HL-60/S4 treated with retinoic acid at 250 ng/mL for 4 days and 3 days (cell line): Measurements from ENCODE around the gene BTBD9.

Experiments used
- in situ Hi-C: fragments of 300-500 bp; cut with MboI; formaldehyde crosslinking; loops from 2 replicates; pipeline ENCODE4 v1.7.0; 2022; ENCODE audit warnings: low sequenced_read_pairs

BTBD9 gene

DNA sequence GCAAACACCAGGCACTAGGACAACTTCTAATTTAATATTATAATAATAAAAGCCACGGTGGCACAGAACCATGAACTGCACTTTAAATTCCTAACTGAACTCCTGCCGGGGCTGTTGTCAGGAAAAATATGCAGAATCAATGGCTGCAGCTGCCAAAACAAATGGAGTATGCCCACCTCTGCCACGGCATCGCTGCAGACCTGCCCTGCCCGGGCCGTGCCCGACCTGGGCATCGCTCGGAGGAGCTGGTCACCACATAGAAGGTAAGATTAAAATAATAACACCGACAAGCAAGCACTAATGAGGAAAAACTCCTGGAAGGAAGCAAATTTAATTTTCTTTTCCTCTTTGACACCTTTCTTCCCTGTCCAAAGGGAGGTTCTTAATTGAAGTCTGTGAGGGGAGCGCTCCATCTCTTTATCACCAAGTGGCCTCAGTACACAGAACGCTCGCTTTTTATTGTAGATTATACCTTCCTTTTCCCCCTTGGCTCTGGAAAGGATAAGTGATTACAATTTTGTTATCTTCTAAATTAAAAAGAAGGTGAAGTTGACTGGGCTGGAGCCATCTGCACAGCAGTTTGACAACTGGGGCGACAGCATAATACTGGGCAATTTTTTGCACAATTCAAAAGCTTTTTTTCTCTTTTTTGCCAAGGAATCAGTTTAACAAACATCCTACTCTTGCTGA lies 468.9 kb downstream of the BTBD9 start:
- in situ Hi-C loops = no loop called here

DNA sequence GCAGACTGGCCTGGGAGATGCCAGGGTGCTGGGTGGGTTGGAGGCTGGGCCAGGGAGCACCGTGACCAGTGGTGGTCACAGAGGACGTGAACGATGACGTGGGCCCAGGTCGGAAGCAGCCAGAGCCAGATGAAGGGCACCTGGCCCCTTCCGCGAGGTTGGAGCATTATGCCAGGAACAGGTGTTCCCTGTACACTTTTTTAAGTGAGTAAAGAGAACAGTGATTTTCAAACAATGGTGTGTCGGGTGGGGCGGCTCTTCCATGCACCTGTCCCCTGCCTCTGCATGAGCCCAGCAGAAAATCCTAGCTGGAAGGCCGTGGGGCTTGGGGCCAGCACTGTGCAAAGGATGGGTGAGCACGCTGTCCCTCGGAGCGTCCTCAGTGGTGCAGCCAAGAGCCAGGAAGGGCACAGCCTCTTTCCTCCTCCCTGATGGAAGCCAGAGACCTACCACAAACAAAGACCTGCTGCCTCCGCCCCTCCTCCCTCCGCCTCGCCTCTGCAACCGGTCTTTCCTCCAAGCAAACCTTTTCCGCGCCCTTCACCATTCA lies 469.7 kb downstream of the BTBD9 start:
- in situ Hi-C loops = no loop called here

- in situ Hi-C loops = no loop called here
These were observed 470.3 kb downstream of the BTBD9 start for GRCh38 chr6:38169221-38169976.

DNA sequence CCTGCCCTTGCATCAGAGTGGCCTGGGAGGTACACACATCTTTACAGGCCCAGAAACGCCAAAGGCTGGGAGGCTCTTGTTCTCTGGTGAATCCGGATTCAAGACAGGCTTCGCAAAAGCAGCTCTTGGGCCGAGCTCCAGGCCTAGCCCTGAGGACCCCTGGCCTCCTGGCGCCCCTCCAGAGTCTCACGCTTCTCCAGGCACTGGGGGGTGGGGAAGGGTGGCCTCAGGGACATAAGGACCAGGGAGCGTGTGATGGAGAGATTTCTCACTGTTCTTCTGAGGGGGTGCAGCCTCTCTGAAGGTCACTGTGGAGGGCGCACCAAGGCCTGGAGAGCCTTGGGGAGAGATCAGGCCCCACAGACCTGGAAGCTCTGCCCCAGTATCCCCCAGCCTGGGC lies 471.0 kb downstream of the BTBD9 start:
- in situ Hi-C loops = no loop called here

- in situ Hi-C loops = no loop called here
These were observed 471.6 kb downstream of the BTBD9 start for GRCh38 chr6:38168126-38168525.

DNA sequence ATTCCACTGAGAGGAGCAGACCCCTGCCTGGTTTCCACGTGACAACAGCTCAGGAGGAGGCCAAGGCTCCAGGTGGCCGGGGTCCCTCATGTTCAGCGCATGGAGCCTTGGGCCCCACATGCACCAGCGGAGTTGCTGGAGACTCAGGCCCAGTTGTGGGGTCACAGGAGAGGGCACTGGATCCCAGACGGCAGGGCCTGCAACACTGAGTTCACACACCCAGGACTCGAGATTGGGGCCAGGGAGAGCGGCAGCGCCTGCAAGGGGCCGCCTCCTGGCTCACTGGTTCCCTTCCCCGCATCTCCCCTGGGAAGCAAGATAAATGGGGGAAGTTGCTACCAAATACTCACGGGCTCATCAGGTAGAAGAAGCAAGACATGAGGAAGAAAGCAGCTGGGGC lies 472.1 kb downstream of the BTBD9 start:
- in situ Hi-C loops = no loop called here

DNA sequence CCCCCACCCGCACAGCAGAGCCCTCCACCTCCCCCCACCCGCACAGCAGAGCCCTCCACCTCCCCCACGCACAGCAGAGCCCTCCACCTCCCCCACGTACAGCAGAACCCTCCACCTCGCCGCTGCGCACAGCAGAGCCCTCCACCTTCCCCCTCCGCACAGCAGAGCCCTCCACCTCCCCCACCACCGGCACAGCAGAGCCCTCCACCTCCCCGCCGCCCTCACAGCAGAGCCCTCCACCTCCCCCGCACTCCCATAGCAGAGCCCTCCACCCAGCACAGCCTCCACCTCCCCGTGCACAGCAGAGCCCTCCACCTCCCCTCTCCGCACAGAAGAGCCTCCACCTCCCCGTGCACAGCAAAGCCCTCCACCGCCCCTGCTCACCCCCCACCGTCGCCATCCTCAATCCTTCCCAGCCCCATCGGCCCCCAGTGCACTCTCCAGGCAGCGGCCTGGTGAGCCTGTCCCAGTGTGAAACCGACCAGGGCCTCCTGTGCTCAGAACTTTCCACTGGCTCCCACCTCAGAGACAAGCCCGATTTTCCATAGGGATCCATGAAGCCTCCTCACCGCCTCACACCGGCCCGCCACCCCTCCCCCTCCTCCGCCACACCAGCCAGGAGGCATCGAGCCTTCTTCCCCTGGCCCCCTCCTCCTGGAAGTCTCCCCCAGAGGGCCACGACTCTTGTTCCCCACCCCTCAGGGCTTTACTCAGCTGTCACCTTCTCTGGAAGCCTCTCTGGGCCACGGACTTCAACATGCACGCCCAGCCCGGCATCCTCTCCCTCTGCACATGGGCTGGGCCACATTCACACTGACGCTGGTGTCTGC lies 473.1 kb downstream of the BTBD9 start:
- in situ Hi-C loops = no loop called here

DNA sequence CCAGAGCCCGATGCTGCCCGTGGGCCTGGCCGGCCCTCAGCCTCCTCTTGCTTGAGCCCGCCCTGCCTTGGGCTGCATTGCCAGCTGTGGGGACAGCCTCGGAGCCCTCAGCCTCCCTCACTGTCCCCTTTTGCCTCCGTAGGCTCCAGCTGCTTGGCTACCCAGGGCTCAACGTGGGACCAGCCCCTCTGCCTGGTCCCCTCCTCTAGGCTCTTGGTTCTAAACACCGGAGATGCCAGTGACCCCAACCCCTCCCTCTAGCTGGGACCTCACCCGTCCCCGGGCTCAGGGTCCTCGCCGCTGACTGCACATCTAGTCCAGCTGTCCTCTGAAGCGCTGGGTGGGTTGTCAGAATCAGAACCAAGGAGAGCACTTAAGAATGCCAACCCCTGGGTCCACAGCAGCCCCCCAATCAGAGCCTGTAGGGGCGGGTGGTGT lies 475.0 kb downstream of the BTBD9 start:
- in situ Hi-C loops = no loop called here

DNA sequence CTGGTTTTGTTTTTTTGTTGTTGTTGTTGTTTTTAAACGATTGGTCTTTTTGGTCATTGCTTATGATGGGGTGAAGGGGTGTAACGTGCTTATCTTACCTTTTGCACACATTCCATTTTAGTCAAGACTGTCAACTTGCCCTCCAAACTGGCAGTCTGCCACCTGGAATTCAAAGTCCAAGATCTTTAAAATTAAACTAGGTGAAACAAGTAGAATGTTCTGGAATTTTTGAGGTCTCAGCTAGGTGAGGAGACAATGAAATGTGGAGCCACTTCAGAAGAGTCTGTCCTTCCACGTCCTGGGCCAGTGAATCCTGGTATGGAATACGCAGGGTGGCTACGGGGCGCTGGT lies 475.6 kb downstream of the BTBD9 start:
- in situ Hi-C loops = no loop called here

- in situ Hi-C loops = no loop called here
These were observed 476.3 kb downstream of the BTBD9 start for GRCh38 chr6:38163186-38164130.

DNA sequence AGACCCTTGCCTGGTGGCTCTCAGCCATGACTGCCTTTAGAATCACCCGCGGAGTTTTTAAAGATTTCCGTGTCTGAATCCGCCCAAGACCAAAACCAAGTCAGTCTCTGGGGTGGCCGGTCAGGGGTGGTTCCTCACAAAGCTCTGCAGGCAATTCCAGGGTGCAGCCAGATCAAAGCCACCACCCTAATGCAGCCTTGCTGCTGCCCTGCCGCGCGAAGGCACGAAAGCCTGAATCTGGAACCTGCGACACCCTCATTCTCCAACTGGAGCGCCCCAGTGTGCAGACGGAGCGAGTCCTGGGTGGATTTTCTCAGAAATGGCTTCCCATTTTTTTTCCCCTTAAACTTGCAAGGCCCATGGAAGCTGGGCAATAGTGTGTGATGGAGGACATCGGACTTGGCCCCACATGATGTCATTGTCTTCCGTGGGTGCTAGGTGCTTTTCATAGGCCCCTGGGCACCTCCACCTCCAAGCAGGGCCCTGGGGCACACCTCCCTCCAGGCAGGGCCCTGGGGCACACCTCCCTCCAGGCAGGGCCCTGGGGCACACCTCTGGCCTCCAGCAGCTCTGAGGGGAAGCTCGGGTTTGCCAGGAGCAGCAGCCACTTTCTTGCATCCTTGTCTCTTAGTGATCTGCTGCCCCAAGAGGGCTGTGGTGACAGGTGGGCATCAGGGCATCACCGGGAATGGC lies 477.1 kb downstream of the BTBD9 start:
- in situ Hi-C loops = no loop called here

DNA sequence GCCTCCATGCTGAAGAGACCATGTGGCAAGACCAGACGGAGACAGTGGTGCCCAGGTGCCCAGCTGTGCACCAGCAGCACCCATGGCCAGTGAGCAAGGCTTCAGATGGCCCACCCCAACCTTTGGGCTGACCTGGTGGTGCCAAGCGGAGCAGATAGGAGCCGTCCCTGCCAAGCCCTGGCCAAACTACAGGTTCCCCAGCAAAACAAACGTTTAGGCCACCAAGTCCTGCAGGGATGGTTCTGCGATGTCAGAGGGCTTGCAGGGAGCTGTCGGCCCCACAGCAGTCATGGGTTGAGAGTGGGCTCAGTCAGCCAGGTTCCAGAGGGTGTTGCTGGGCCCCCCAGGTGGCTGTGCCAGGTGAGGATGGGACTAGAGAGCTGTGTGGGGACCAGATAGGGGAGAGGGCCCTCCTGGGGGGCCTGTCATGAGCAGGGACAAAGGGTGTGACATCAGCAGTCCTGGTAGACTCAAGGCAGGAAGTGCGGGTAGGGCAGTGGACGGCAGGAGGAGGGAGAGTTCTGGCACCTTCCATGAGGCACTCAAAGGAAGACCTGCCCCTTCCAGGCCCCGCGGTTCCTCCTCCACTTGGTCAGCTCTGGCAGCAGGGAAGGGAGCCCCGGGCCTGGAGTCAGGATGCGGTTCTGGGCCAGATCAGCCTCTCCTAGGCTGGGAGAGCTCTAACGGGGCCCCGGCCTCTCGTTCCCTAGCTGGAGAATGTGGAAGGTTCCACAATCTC lies 477.8 kb downstream of the BTBD9 start:
- in situ Hi-C loops = no loop called here

GRCh38 chr6:38161331-38161730 lies 478.4 kb downstream of the BTBD9 start:
- in situ Hi-C loops = no loop called here

GRCh38 chr6:38160831-38161230 lies 478.9 kb downstream of the BTBD9 start:
- in situ Hi-C loops = no loop called here

- in situ Hi-C loops = no loop called here
These were observed 480.1 kb downstream of the BTBD9 start for GRCh38 chr6:38159596-38159995.

GRCh38 chr6:38158762-38159350 lies 480.9 kb downstream of the BTBD9 start:
- in situ Hi-C loops = no loop called here

- in situ Hi-C loops = no loop called here
These were observed 481.8 kb downstream of the BTBD9 start for GRCh38 chr6:38157905-38158304.

GRCh38 chr6:38156818-38157565 lies 482.7 kb downstream of the BTBD9 start:
- in situ Hi-C loops = no loop called here
